Measurements from ENCODE around the gene YWHAG.
"Not testable (repeated sequence)": the region's sequence is repeated elsewhere in the genome, so short reads cannot be mapped to it uniquely, and the experiment has no call there.

YWHAG gene

GRCh38 chr7:76346778-76347177 is 12.0 kb downstream of the YWHAG start:
- ATAC-seq = no peak

- no peak for ATAC-seq
These were observed 12.7 kb downstream of the YWHAG start for GRCh38 chr7:76346097-76346496.

- ATAC-seq = no peak
These were observed 14.9 kb downstream of the YWHAG start for GRCh38 chr7:76343931-76344321.

- ATAC-seq = peak; percentile 99
These were observed 15.4 kb downstream of the YWHAG start for GRCh38 chr7:76343294-76343930.

- ATAC-seq = no peak
These were observed 16.6 kb downstream of the YWHAG start for GRCh38 chr7:76342222-76342621.

GRCh38 chr7:76340617-76341131 is 18.1 kb downstream of the YWHAG start:
- ATAC-seq = no peak

- no peak for ATAC-seq
These were observed 20.3 kb downstream of the YWHAG start for GRCh38 chr7:76338298-76339084.

GRCh38 chr7:76337147-76337546 is 21.6 kb downstream of the YWHAG start:
- no peak for ATAC-seq

- no peak for ATAC-seq
These were observed 22.7 kb downstream of the YWHAG start for GRCh38 chr7:76336094-76336493.

GRCh38 chr7:76335417-76335816 is 23.4 kb downstream of the YWHAG start:
- not testable (repeated sequence) for ATAC-seq

GRCh38 chr7:76334320-76334967 is 24.3 kb downstream of the YWHAG start:
- ATAC-seq = no peak

- no peak for ATAC-seq
These were observed 25.2 kb downstream of the YWHAG start for GRCh38 chr7:76333511-76334101.

GRCh38 chr7:76332078-76332477 is 26.7 kb downstream of the YWHAG start:
- ATAC-seq = no peak

- no peak for ATAC-seq
These were observed 28.1 kb downstream of the YWHAG start for GRCh38 chr7:76330673-76331072.

GRCh38 chr7:76330261-76330660 is 28.5 kb downstream of the YWHAG start:
- ATAC-seq = no peak

GRCh38 chr7:76329479-76329878 is 29.3 kb downstream of the YWHAG start:
- ATAC-seq = no peak

- no peak for ATAC-seq
These were observed 30.4 kb downstream of the YWHAG start for GRCh38 chr7:76328389-76328788.

- peak; percentile 44 to 72 for ATAC-seq
These were observed 31.2 kb downstream of the YWHAG start for GRCh38 chr7:76327610-76328009.

- ATAC-seq = no peak
These were observed 32.1 kb downstream of the YWHAG start for GRCh38 chr7:76326646-76327233.

- ATAC-seq = no peak
These were observed 33.0 kb downstream of the YWHAG start for GRCh38 chr7:76325811-76326210.

GRCh38 chr7:76325092-76325491 is 33.7 kb downstream of the YWHAG start:
- no peak for ATAC-seq

- peak; percentile 53 to 54 for ATAC-seq
These were observed 40.1 kb downstream of the YWHAG start for GRCh38 chr7:76318488-76319353.

Data from activated CD4-positive, CD25-positive, alpha-beta regulatory T cell treated with anti-CD3 and anti-CD28 coated beads, Interleukin-2, amount 50 U/mL, for 24 hours (primary cell).